Measurements from ENCODE around the gene GATAD1. TPM values are rescaled to one million over a fixed set of nuclear protein-coding genes. Genes with fewer than 3 reads are reported as not detected.
A peak's percentile ranks its signal among the peaks of the same experiment; 100 is the strongest.

GATAD1 gene
- total RNA-seq (2021): 19.4 and 23.3 TPM in 2 replicates
- percentile 83 among the genes with signal in this experiment for Bru-seq, nascent RNA
- percentile 87 among the genes with signal in this experiment for BruChase-seq, experiment 1, labeled RNA remaining after a 2-hour chase
- BruChase-seq, experiment 2, labeled RNA remaining after a 6-hour chase: percentile 82 among the genes with signal in this experiment
- long read RNA-seq, transcript GATAD1-201 (5 exons, 3,962 nt): major isoform, 16 of 23 reads
- long read RNA-seq, partial matches to known transcripts: 1 of 23 reads
- long read RNA-seq, other reads (novel, unspliced or antisense): 5 of 23 reads

- TF ChIP-seq EZH2 (IDR thresholded peaks at IDR 0.05; ENCODE audit: borderline replicate concordance, low read depth, low read length, poor library complexity, severe bottlenecking) (no peak), CTCF (conservative IDR thresholded peaks at IDR 0.05; ENCODE audit: low read depth, low read length) (peak; percentile 92)
These were observed at the start of gene GATAD1 for GRCh38 chr7:92447345-92448204. Gene GATAD1 (plus strand): TSS chr7:92447482. CDS start chr7:92447730, 248 bp downstream.

GRCh38 chr7:92397542-92397941, 49.7 kb upstream of the GATAD1 start:
- H3K27me3 ChIP-seq (replicated peaks; ENCODE audit: insufficient read depth, low read depth, low read length, poor library complexity): no peaks in the 10 kb centered on the region
- no peak overlapping the region for H3K4me3 ChIP-seq (ENCODE audit: low read depth, low read length, poor library complexity, severe bottlenecking)
- DNase-seq (ENCODE audit: low spot score): no peak
- no TSS peak for BruUV-seq (replicated peaks)
- no peak overlapping the region for H3K27ac ChIP-seq (ENCODE audit: low read depth, low read length, poor library complexity, severe bottlenecking)
- no peaks in the 10 kb centered on the region for H3K4me1 ChIP-seq (ENCODE audit: insufficient read depth, low read length, poor library complexity, severe bottlenecking)
- no peak for TF ChIP-seq EZH2 (IDR thresholded peaks at IDR 0.05; ENCODE audit: borderline replicate concordance, low read depth, low read length, poor library complexity, severe bottlenecking)
- TF ChIP-seq CTCF (conservative IDR thresholded peaks at IDR 0.05; ENCODE audit: low read depth, low read length): no peak
- CTCF ChIA-PET: no interaction called here
- H3K9me3 ChIP-seq (ENCODE audit: low read depth, low read length, poor library complexity, severe bottlenecking): no peaks in the 10 kb centered on the region
- POLR2A ChIA-PET (ENCODE audit: low non-redundant PET): no interaction called here
- intact Hi-C loops (cut with micrococcal nuclease; ENCODE audit: unreplicated experiment): no loop called here
- H3K36me3 ChIP-seq (ENCODE audit: insufficient read depth, low read length, poor library complexity, severe bottlenecking): peaks cover 11% of the 10 kb centered on the region

More at GRCh38 chr7:92447345-92448204, at the start of gene GATAD1:
- POLR2A ChIA-PET (ENCODE audit: low non-redundant PET): interaction anchor here (0.6 to 0.7 kb wide), 2 partner anchors 18 to 80 kb away, joined by 3 read pairs; no protein-coding TSS in a partner anchor
- H3K36me3 ChIP-seq (ENCODE audit: insufficient read depth, low read length, poor library complexity, severe bottlenecking): peaks cover 26% of the 10 kb centered on the region
- peak; percentile 91 for DNase-seq (ENCODE audit: low spot score)
- intact Hi-C loops (cut with micrococcal nuclease; ENCODE audit: unreplicated experiment): loop anchor here (1.0 to 5.0 kb wide), 4 partner anchors 23 to 565 kb away; partner anchors contain the start of genes CYP51A1, LRRD1 and MTERF1
- H3K4me1 ChIP-seq (ENCODE audit: insufficient read depth, low read length, poor library complexity, severe bottlenecking): peaks cover 7% of the 10 kb centered on the region
- CTCF ChIA-PET: interaction anchor here (0.5 to 2.6 kb wide), 7 partner anchors 13 to 1594 kb away, joined by 3 to 20 read pairs (median 5); partner anchors contain the start of genes PEX1 and RBM48
- no peaks in the 10 kb centered on the region for H3K9me3 ChIP-seq (ENCODE audit: low read depth, low read length, poor library complexity, severe bottlenecking)
- H3K27ac ChIP-seq (ENCODE audit: low read depth, low read length, poor library complexity, severe bottlenecking): peak within 1 kb of the TSS; percentile 93
- peak within 1 kb of the TSS; percentile 94 for H3K4me3 ChIP-seq (ENCODE audit: low read depth, low read length, poor library complexity, severe bottlenecking)
- BruUV-seq (replicated peaks): no TSS peak
- no peaks in the 10 kb centered on the region for H3K27me3 ChIP-seq (replicated peaks; ENCODE audit: insufficient read depth, low read depth, low read length, poor library complexity)

- H3K9me3 ChIP-seq (ENCODE audit: low read depth, low read length, poor library complexity, severe bottlenecking): no peaks in the 10 kb centered on the region
- ChIA-PET POLR2A (ENCODE audit: low non-redundant PET) (no interaction called here), CTCF (no interaction called here)
- TF ChIP-seq EZH2 (IDR thresholded peaks at IDR 0.05; ENCODE audit: borderline replicate concordance, low read depth, low read length, poor library complexity, severe bottlenecking) (no peak), CTCF (conservative IDR thresholded peaks at IDR 0.05; ENCODE audit: low read depth, low read length) (no peak)
- peaks cover 11% of the 10 kb centered on the region for H3K36me3 ChIP-seq (ENCODE audit: insufficient read depth, low read length, poor library complexity, severe bottlenecking)
- BruUV-seq (replicated peaks): no TSS peak
- H3K27ac ChIP-seq (ENCODE audit: low read depth, low read length, poor library complexity, severe bottlenecking): no peak overlapping the region
- no peaks in the 10 kb centered on the region for H3K4me1 ChIP-seq (ENCODE audit: insufficient read depth, low read length, poor library complexity, severe bottlenecking)
- intact Hi-C loops (cut with micrococcal nuclease; ENCODE audit: unreplicated experiment): no loop called here
- H3K27me3 ChIP-seq (replicated peaks; ENCODE audit: insufficient read depth, low read depth, low read length, poor library complexity): no peaks in the 10 kb centered on the region
- no peak for DNase-seq (ENCODE audit: low spot score)
- no peak overlapping the region for H3K4me3 ChIP-seq (ENCODE audit: low read depth, low read length, poor library complexity, severe bottlenecking)
These were observed 47.3 kb upstream of the GATAD1 start for GRCh38 chr7:92400013-92400412.

All from A673 (cell line).